Glutamatergic neuron (in vitro differentiated cells): ENCODE results near the gene PTPRT. TPM values are rescaled to one million over a fixed set of nuclear protein-coding genes. Genes with fewer than 3 reads are reported as not detected.
A peak's percentile ranks its signal among the peaks of the same experiment; 100 is the strongest.

Experiments
- DNase-seq: peaks from one replicate; pipeline ENCODE4 v3.0.0; 2022
- H3K27ac Mint-ChIP-seq: one replicate; pipeline ENCODE4 v1.8.0; 2020; ENCODE audit warnings: mild to moderate bottlenecking, mixed read lengths, inconsistent platforms; ENCODE audit not compliant: unreplicated experiment
- H3K27me3 Mint-ChIP-seq: one replicate; pipeline ENCODE4 v1.8.0; 2020; ENCODE audit warnings: mild to moderate bottlenecking, moderate library complexity, mixed read lengths, inconsistent platforms; ENCODE audit not compliant: unreplicated experiment
- H3K36me3 Mint-ChIP-seq: one replicate; pipeline ENCODE4 v1.8.0; 2020; ENCODE audit warnings: mild to moderate bottlenecking, mixed read lengths, inconsistent platforms; ENCODE audit not compliant: unreplicated experiment
- H3K4me1 Mint-ChIP-seq: one replicate; pipeline ENCODE4 v1.8.0; 2020; ENCODE audit warnings: mild to moderate bottlenecking, low read depth, mixed read lengths, inconsistent platforms; ENCODE audit not compliant: unreplicated experiment
- H3K4me3 Mint-ChIP-seq: one replicate; pipeline ENCODE4 v1.8.0; 2020; ENCODE audit warnings: mild to moderate bottlenecking, mixed read lengths, inconsistent platforms; ENCODE audit not compliant: unreplicated experiment
- H3K9me3 Mint-ChIP-seq: one replicate; pipeline ENCODE4 v1.8.0; 2020; ENCODE audit warnings: mild to moderate bottlenecking, moderate library complexity, mixed read lengths, inconsistent platforms; ENCODE audit not compliant: unreplicated experiment
- CTCF ChIP-seq: fragments of 200-600 bp; sonication (generic); IDR thresholded peaks from one replicate; pipeline ENCODE4 v1.5.0; 2021; ENCODE audit not compliant: partially characterized antibody, unreplicated experiment
- total RNA-seq: library from RNA; stranded (reverse); fragmentation: NEBNext Ultra II Directional; extraction: Animal tissue kit (Norgen Biotek cat#: 25700); gene quantifications from one replicate; pipeline ENCODE4 v1.2.1, GENCODE V29; 2021; ENCODE audit not compliant: unreplicated experiment

Gene PTPRT
- total RNA-seq, 1 donor from 2014 or later: 1.9 TPM

GRCh38 chr20:43231829-43232228, 42.1 kb upstream of the PTPRT start:
- H3K4me1 Mint-ChIP-seq: peaks cover 4% of the 10 kb centered on the region
- H3K27ac Mint-ChIP-seq: no peak overlapping the region
- peaks cover 2% of the 10 kb centered on the region for H3K27me3 Mint-ChIP-seq
- no peak overlapping the region for H3K4me3 Mint-ChIP-seq
- no peaks in the 10 kb centered on the region for H3K36me3 Mint-ChIP-seq
- no peak for TF ChIP-seq CTCF
- DNase-seq: no peak
- peaks cover 3% of the 10 kb centered on the region for H3K9me3 Mint-ChIP-seq

DNA sequence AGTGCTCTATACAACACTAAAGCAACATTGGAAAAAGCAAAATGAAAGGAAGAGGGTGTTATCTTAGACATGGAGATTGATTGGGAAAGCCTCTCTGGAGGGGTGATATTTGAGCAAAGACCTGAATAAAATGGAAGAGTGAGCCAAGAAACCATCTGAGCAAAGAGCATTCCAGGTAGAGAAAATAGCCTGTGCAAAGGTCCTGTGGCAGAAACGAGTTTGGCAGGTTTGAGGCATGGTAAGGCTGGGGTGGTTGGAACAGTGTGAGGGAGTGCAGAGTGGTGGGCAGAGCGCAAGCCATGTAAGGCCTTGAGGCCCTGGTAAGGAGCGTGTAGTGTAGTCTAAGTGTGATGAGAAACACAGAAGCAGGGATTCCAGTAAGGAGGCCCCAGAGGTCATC, 40.0 kb upstream of the PTPRT start:
- H3K4me1 Mint-ChIP-seq: no peaks in the 10 kb centered on the region
- DNase-seq: no peak
- TF ChIP-seq CTCF: no peak
- peaks cover 3% of the 10 kb centered on the region for H3K9me3 Mint-ChIP-seq
- H3K27me3 Mint-ChIP-seq: peaks cover 2% of the 10 kb centered on the region
- H3K27ac Mint-ChIP-seq: peak overlapping the region; percentile 1
- H3K4me3 Mint-ChIP-seq: no peak overlapping the region
- no peaks in the 10 kb centered on the region for H3K36me3 Mint-ChIP-seq

DNA sequence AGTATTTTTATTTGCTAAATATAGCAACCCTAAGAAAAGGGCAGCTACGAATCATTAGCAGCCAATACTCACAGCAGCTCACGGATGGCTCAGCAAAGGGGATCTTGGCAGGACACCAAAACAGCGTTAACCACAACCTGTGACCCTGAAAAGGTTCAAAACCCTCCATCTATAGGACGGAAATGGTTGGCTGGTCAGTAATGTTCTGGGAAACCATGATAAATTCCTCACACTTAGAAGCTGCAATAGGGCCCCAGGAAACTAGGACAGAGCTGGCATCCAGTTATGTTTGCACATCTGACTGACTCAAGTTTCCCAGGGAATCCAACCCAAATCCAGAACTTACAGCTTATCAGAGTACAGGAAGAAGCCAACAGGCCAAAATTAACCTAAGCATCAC, 30.9 kb upstream of the PTPRT start:
- DNase-seq: no peak
- Mint-ChIP-seq H3K36me3 (no peaks in the 10 kb centered on the region), H3K4me3 (no peak overlapping the region), H3K27ac (no peak overlapping the region), H3K27me3 (peaks cover 3% of the 10 kb centered on the region), H3K9me3 (peaks cover 2% of the 10 kb centered on the region), H3K4me1 (no peaks in the 10 kb centered on the region)
- TF ChIP-seq CTCF: no peak

DNA sequence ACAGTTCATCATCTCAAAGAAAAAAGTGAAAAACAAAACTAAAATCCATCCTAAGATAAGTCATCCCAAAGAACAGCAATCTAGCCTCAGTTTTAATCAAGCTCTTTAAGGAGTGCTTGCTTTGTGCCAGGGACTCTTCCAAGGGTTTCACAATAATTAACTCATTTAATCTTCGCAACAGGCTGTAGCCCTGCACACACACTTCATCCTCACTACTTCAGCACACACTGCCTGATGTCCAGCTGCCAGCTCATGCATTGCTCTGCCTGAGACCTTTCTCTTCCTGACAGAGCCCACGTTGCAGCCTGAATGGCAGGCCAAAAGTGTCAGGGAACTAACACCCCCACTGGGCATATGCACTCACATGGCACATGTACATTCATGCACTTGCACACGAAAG, 21.2 kb upstream of the PTPRT start:
- no peak overlapping the region for H3K27ac Mint-ChIP-seq
- DNase-seq: no peak
- H3K9me3 Mint-ChIP-seq: peaks cover under 1% of the 10 kb centered on the region
- H3K4me1 Mint-ChIP-seq: no peaks in the 10 kb centered on the region
- H3K27me3 Mint-ChIP-seq: peaks cover 2% of the 10 kb centered on the region
- TF ChIP-seq CTCF: no peak
- no peak overlapping the region for H3K4me3 Mint-ChIP-seq
- H3K36me3 Mint-ChIP-seq: no peaks in the 10 kb centered on the region

DNA sequence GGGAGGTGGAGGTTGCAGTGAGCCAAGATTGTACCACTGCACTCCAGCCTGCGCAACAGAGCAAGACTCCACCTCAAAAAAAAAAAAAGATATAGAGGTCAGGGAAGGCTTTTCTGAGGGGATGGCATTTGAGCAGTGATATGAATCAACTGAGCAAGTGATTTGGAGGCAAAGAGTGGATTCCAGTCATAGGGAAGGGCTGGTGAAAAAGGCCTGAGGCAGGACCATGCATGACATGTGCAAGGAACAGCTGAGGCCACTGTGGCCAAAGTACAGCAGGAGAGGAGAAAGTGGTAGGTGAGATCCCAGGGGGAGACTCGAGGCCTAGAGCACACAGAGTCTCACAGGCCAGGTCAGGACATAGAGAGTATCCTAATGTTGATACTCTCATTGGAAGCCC, 20.1 kb upstream of the PTPRT start:
- no peaks in the 10 kb centered on the region for H3K4me1 Mint-ChIP-seq
- no peak overlapping the region for H3K4me3 Mint-ChIP-seq
- peaks cover 2% of the 10 kb centered on the region for H3K9me3 Mint-ChIP-seq
- H3K27me3 Mint-ChIP-seq: peaks cover 2% of the 10 kb centered on the region
- TF ChIP-seq CTCF: no peak
- no peaks in the 10 kb centered on the region for H3K36me3 Mint-ChIP-seq
- no peak for DNase-seq
- H3K27ac Mint-ChIP-seq: no peak overlapping the region
